ENCODE results near the gene ING1.
"Not testable (repeated sequence)": the region's sequence is repeated elsewhere in the genome, so short reads cannot be mapped to it uniquely, and the experiment has no call there.

Gene ING1

GRCh38 chr13:110683921-110684320, 29.6 kb upstream of the ING1 start:
- no peak for TF ChIP-seq CTCF (IDR thresholded peaks at IDR 0.05; ENCODE audit: low read depth, low read length, missing control alignments)
- no peak overlapping the region for H3K4me3 ChIP-seq (ENCODE audit: low read depth, low read length)
- no peak for DNase-seq (ENCODE audit: low read depth)

DNA sequence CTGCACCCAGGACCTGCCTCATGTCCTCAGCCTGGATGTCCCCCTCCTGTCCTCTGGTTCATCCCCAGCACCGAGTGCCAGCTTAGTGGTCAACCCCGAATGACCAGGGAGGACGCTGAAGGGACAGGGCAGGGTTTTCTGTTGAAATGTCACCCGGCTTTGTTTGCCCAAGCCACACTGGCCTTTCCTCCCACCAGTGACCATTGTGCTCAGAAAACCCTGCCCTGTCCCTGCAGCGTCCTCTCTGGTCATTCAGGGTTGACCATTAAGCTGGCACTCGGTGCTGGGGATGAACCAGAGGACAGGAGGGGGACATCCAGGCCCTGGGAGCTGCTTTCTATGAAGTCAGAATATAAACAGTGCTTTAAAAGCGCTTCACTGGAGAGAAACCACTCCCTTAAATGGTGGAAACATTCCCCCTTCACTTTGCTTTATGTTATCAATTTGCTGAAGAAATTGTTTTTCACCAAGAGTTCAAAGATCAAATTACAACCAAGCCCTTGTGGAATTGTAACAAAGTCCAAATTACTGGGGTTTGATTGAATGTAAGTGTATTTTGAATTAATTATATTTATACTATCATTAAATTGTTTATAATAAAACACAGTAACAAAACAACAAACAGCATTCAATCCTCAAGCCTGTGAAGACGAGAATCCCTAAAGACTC, 29.0 kb upstream of the ING1 start:
- DNase-seq (ENCODE audit: low read depth), result no peak
- H3K4me3 ChIP-seq (ENCODE audit: low read depth, low read length), result no peak overlapping the region
- no peak for TF ChIP-seq CTCF (IDR thresholded peaks at IDR 0.05; ENCODE audit: low read depth, low read length, missing control alignments)

- DNase-seq (ENCODE audit: low read depth), result no peak
- no peak overlapping the region for H3K4me3 ChIP-seq (ENCODE audit: low read depth, low read length)
- TF ChIP-seq CTCF (IDR thresholded peaks at IDR 0.05; ENCODE audit: low read depth, low read length, missing control alignments), result no peak
Observed at GRCh38 chr13:110685305-110686020, 28.0 kb upstream of the ING1 start.

DNA sequence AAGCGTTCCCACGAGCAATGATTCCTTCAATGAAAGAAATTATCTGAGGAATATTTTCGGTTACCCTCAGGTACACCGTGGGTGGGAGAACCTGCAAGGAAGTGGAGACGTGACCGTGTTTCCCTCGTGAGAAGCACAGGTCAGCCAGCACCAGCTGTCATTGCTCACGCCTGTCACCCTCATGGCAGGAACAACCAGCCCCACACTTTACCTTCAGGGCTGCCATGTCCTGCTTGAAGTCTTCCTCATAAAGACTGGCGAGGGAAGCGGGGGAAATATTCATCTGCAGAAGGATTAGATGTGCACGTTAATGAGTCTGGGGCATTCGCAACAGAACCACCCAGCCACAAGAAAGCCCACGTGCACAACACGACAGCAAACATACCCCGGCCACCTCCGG, 25.8 kb upstream of the ING1 start:
- no peak overlapping the region for H3K4me3 ChIP-seq (ENCODE audit: low read depth, low read length)
- TF ChIP-seq CTCF (IDR thresholded peaks at IDR 0.05; ENCODE audit: low read depth, low read length, missing control alignments), result no peak
- no peak for DNase-seq (ENCODE audit: low read depth)

DNA sequence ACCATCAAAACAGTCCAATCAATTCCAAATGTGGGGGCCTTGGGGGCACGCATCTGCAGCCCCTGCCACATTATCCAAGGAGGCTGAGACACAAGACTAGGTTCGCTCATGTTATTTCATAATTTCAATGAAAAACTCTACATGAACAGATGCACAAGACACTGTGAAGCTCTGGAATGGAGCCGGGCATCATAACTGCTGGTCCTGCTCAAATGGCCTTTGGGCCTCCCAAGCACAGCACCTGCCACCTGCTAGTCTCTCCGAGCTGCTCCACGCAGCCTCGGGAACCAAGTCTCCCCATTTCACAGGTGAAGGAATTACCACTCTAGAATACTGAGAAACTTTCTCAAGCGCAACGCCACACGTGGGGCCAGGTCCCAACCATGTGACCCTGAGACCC, 24.5 kb upstream of the ING1 start:
- no peak overlapping the region for H3K4me3 ChIP-seq (ENCODE audit: low read depth, low read length)
- DNase-seq (ENCODE audit: low read depth), result no peak
- TF ChIP-seq CTCF (IDR thresholded peaks at IDR 0.05; ENCODE audit: low read depth, low read length, missing control alignments), result no peak

DNA sequence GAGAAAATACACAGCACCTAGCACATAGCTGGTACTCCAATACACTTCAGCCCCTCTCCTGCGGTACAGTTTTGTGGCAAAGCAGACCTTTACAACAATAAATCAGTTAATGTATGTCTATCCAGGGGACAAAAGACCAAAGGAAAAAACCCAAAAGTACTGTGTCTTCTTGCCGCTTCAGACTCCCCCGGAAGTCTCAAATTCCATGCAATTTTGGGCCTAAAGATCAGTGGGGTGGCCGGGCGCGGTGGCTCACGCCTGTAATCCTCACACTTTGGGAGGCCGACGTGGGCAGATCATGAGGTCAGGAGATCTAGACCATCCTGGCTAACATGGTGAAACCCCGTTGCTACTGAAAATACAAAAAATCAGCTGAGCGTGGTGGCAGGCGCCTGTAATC, 23.8 kb upstream of the ING1 start:
- no peak for DNase-seq (ENCODE audit: low read depth)
- H3K4me3 ChIP-seq (ENCODE audit: low read depth, low read length), result no peak overlapping the region
- TF ChIP-seq CTCF (IDR thresholded peaks at IDR 0.05; ENCODE audit: low read depth, low read length, missing control alignments), result no peak

GRCh38 chr13:110690516-110690915, 23.0 kb upstream of the ING1 start:
- TF ChIP-seq CTCF (IDR thresholded peaks at IDR 0.05; ENCODE audit: low read depth, low read length, missing control alignments), result no peak
- no peak for DNase-seq (ENCODE audit: low read depth)

DNA sequence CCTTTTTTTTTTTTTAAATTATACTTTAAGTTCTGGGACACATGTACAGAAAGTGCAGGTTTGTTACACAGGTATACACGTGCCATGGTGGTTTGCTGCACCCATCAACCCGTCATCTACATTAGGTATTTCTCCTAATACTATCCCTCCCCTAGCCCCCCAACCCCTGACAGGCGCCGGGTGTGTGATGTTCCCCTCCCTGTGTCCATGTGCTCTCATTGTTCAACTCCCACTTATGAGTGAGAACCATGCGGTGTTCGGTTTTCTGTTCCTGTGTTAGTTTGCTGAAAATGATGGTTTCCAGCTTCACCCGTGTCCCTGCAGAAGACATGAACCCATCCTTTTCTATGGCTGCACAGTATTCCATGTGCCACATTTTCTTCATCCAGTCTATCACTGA, 17.7 kb upstream of the ING1 start:
- not testable (repeated sequence) for H3K4me3 ChIP-seq (ENCODE audit: low read depth, low read length); DNase-seq (ENCODE audit: low read depth)

More at GRCh38 chr13:110690516-110690915, 23.0 kb upstream of the ING1 start:
- no peak overlapping the region for H3K4me3 ChIP-seq (ENCODE audit: low read depth, low read length)

Measured in GM12864 (cell line).